Measurements from ENCODE around the gene FAM81B.

- TF ChIP-seq CTBP1 (IDR thresholded peaks at IDR 0.05; ENCODE audit: borderline replicate concordance): no peak
- no peak for TF ChIP-seq PKNOX1 (IDR thresholded peaks at IDR 0.05)
- no peak for TF ChIP-seq ARNT (IDR thresholded peaks at IDR 0.05)
- no peak for TF ChIP-seq SUZ12 (IDR thresholded peaks at IDR 0.05)
- TF ChIP-seq ELF4 (IDR thresholded peaks at IDR 0.05): no peak
- no peak for TF ChIP-seq FOXM1 (IDR thresholded peaks at IDR 0.05; ENCODE audit: borderline replicate concordance)
- TF ChIP-seq BHLHE40 (IDR thresholded peaks at IDR 0.05; ENCODE audit: borderline replicate concordance): no peak
- no peak for TF ChIP-seq HDGF (IDR thresholded peaks at IDR 0.05; ENCODE audit: borderline replicate concordance)
- TF ChIP-seq FOXK2 (IDR thresholded peaks at IDR 0.05): no peak
- no peak for TF ChIP-seq SP1 (IDR thresholded peaks at IDR 0.05)
- no peak for TF ChIP-seq TARDBP (IDR thresholded peaks at IDR 0.05)
- no peak for TF ChIP-seq LEF1 (IDR thresholded peaks at IDR 0.05; ENCODE audit: borderline replicate concordance)
- no peak for TF ChIP-seq FOXA1 (IDR thresholded peaks at IDR 0.05)
These were observed 41.6 kb downstream of the FAM81B start for GRCh38 chr5:95432779-95433178.
